Posterior cingulate gyrus (tissue), 11 donors: ENCODE data around the gene SLC16A14.
"Not testable (repeated sequence)": the region's sequence is repeated elsewhere in the genome, so short reads cannot be mapped to it uniquely, and the experiment has no call there.

Source experiments
- DNase-seq, 10 donors: peaks; one replicate each; pipeline versions ENCODE4 v3.0.0 to v3.0.0-alpha.2; 2020 to 2021; ENCODE audit warnings: mixed read lengths in 3 of 10
- intact Hi-C: fragments of 100-400 bp; cut with DNase I; formaldehyde crosslinking; loops from one replicate; pipeline ENCODE4 v1.15.1; 2023

Gene SLC16A14

GRCh38 chr2:230068651-230069055 is at the start of gene SLC16A14:
TSS of gene SLC16A14 (minus strand) at chr2:230068924. CDS start at chr2:230059352, 9,572 bp downstream.
- intact Hi-C loops = no loop called here
- peak in 3 of 10 donors; percentile 17 to 80 (median 23) for DNase-seq

- no peak for DNase-seq
- intact Hi-C loops = no loop called here
These were observed 38.0 kb upstream of the SLC16A14 start for GRCh38 chr2:230106771-230107170.

- intact Hi-C loops = not testable (repeated sequence)
These were observed 33.2 kb upstream of the SLC16A14 start for GRCh38 chr2:230101967-230102366.

GRCh38 chr2:230097841-230098240 is 29.1 kb upstream of the SLC16A14 start:
- intact Hi-C loops = no loop called here
- DNase-seq = no peak

More at GRCh38 chr2:230101967-230102366, 33.2 kb upstream of the SLC16A14 start:
- not testable (repeated sequence) for DNase-seq

GRCh38 chr2:230097424-230097823 is 28.7 kb upstream of the SLC16A14 start:
- no peak for DNase-seq
- intact Hi-C loops = no loop called here

- intact Hi-C loops = no loop called here
- DNase-seq = no peak
These were observed 22.2 kb upstream of the SLC16A14 start for GRCh38 chr2:230090967-230091366.

GRCh38 chr2:230085201-230085600 is 16.5 kb upstream of the SLC16A14 start:
- DNase-seq = no peak
- intact Hi-C loops = no loop called here

GRCh38 chr2:230077851-230078547 is 9.3 kb upstream of the SLC16A14 start:
- no peak for DNase-seq
- intact Hi-C loops = no loop called here

- no peak for DNase-seq
- intact Hi-C loops = no loop called here
These were observed 8.1 kb upstream of the SLC16A14 start for GRCh38 chr2:230076819-230077218.

GRCh38 chr2:230075988-230076631 is 7.4 kb upstream of the SLC16A14 start:
- intact Hi-C loops = no loop called here
- DNase-seq = no peak

GRCh38 chr2:230071421-230071820 is 2.7 kb upstream of the SLC16A14 start:
- DNase-seq = no peak
- intact Hi-C loops = no loop called here

GRCh38 chr2:230069402-230069801 is 678 bp upstream of the SLC16A14 start:
- intact Hi-C loops = no loop called here
- DNase-seq = no peak

GRCh38 chr2:230068016-230068650 is 591 bp downstream of the SLC16A14 start:
- intact Hi-C loops = no loop called here
- DNase-seq = peak; percentile 36 to 93 (median 62)

- no peak for DNase-seq
- intact Hi-C loops = no loop called here
These were observed 7.9 kb downstream of the SLC16A14 start for GRCh38 chr2:230060672-230061293.

- no peak for DNase-seq
- intact Hi-C loops = no loop called here
These were observed 14.8 kb downstream of the SLC16A14 start for GRCh38 chr2:230053753-230054478.

- DNase-seq = no peak
- intact Hi-C loops = no loop called here
These were observed 16.4 kb downstream of the SLC16A14 start for GRCh38 chr2:230052299-230052698.

- intact Hi-C loops = no loop called here
- no peak for DNase-seq
These were observed 18.6 kb downstream of the SLC16A14 start for GRCh38 chr2:230050136-230050535.

GRCh38 chr2:230048010-230048671 is 20.6 kb downstream of the SLC16A14 start:
- no peak for DNase-seq
- intact Hi-C loops = no loop called here

GRCh38 chr2:230046491-230046890 is 22.2 kb downstream of the SLC16A14 start:
- DNase-seq = no peak
- intact Hi-C loops = no loop called here

- intact Hi-C loops = no loop called here
- no peak for DNase-seq
These were observed 25.3 kb downstream of the SLC16A14 start for GRCh38 chr2:230043461-230043860.
